ENCODE measurements around the gene FOXN4. TPM values are rescaled to one million over a fixed set of nuclear protein-coding genes. Genes with fewer than 3 reads are reported as not detected.

Gene FOXN4
- total RNA-seq, 4 donors from 2014 or later = not detected

- Histone ChIP-seq H3K27me3 (no peaks in the 10 kb centered on the region), H3K4me3 (no peak overlapping the region), H3K9me3 (no peaks in the 10 kb centered on the region), H3K27ac (replicated peaks in 1 of 4) (no peak overlapping the region), H3K36me3 (peaks cover 58 to 100% (median 97%) of the 10 kb centered on the region in 4 donors), H3K4me1 (peaks cover 0 to 8% (median 0%) of the 10 kb centered on the region in 4 donors)
- TF ChIP-seq EP300 (IDR thresholded peaks at IDR 0.05) = no peak
- TF ChIP-seq POLR2A (IDR thresholded peaks at IDR 0.05; ENCODE audit: low read depth) = no peak
- TF ChIP-seq CTCF (IDR thresholded peaks at IDR 0.05) = no peak
- TF ChIP-seq POLR2AphosphoS5 (IDR thresholded peaks at IDR 0.05) = no peak
- intact Hi-C loops (cut with DNase I) = loop anchor here (5.0 kb wide), 1 partner anchor 46 kb away; no protein-coding TSS in a partner anchor
- WGBS = 70% methylated on average over 9 of the region's 9 CpGs
- no peak for DNase-seq (ENCODE audit: extremely low spot score)
Measured at GRCh38 chr12:109247831-109248654, 61.0 kb downstream of the FOXN4 start.

GRCh38 chr12:109246221-109246620 is 62.9 kb downstream of the FOXN4 start:
- Histone ChIP-seq H3K4me1 (peaks cover 0 to 8% (median 0%) of the 10 kb centered on the region in 4 donors), H3K27me3 (no peaks in the 10 kb centered on the region), H3K4me3 (no peak overlapping the region), H3K36me3 (peaks cover 61 to 100% (median 98%) of the 10 kb centered on the region in 4 donors), H3K9me3 (no peaks in the 10 kb centered on the region), H3K27ac (replicated peaks in 1 of 4) (no peak overlapping the region)
- 90% methylated on average over 15 of the region's 15 CpGs for WGBS
- intact Hi-C loops (cut with DNase I) = loop anchor here (5.0 kb wide), 1 partner anchor 44 kb away; no protein-coding TSS in a partner anchor
- no peak for TF ChIP-seq EP300 (IDR thresholded peaks at IDR 0.05)
- TF ChIP-seq CTCF (IDR thresholded peaks at IDR 0.05) = no peak
- no peak for TF ChIP-seq POLR2A (IDR thresholded peaks at IDR 0.05; ENCODE audit: low read depth)
- no peak for TF ChIP-seq POLR2AphosphoS5 (IDR thresholded peaks at IDR 0.05)
- no peak for DNase-seq (ENCODE audit: extremely low spot score)

GRCh38 chr12:109244073-109244472 is 65.0 kb downstream of the FOXN4 start:
- Histone ChIP-seq H3K4me3 (no peak overlapping the region), H3K36me3 (peaks cover 80 to 100% (median 99%) of the 10 kb centered on the region in 4 donors), H3K4me1 (no peaks in the 10 kb centered on the region), H3K27me3 (no peaks in the 10 kb centered on the region), H3K9me3 (no peaks in the 10 kb centered on the region), H3K27ac (replicated peaks in 1 of 4) (no peak overlapping the region)
- DNase-seq (ENCODE audit: extremely low spot score) = no peak
- intact Hi-C loops (cut with DNase I) = no loop called here
- WGBS = 73% methylated on average over 5 of the region's 5 CpGs
- TF ChIP-seq CTCF (IDR thresholded peaks at IDR 0.05) (no peak), POLR2AphosphoS5 (IDR thresholded peaks at IDR 0.05) (peak in 1 of 2 donors; percentile 11)

- intact Hi-C loops (cut with DNase I) = no loop called here
- Histone ChIP-seq H3K36me3 (peaks cover 86 to 98% (median 95%) of the 10 kb centered on the region in 4 donors), H3K27me3 (no peaks in the 10 kb centered on the region), H3K27ac (replicated peaks in 1 of 4) (no peak overlapping the region), H3K4me3 (no peak overlapping the region), H3K9me3 (no peaks in the 10 kb centered on the region), H3K4me1 (no peaks in the 10 kb centered on the region)
- WGBS = 81% methylated on average over 5 of the region's 5 CpGs
- no peak for TF ChIP-seq EP300 (IDR thresholded peaks at IDR 0.05)
- no peak for TF ChIP-seq POLR2A (IDR thresholded peaks at IDR 0.05; ENCODE audit: low read depth)
- TF ChIP-seq POLR2AphosphoS5 (IDR thresholded peaks at IDR 0.05) = no peak
- no peak for TF ChIP-seq CTCF (IDR thresholded peaks at IDR 0.05)
- no peak for DNase-seq (ENCODE audit: extremely low spot score)
Measured at GRCh38 chr12:109241936-109242335, 67.1 kb downstream of the FOXN4 start.

Data from esophagus muscularis mucosa (tissue), 4 donors.